Vagina (tissue), 2 donors: ENCODE results near the gene LAMB4.

ENCODE experiments used
- POLR2A ChIP-seq, 2 donors: fragments of 450-650 bp; IDR thresholded peaks; one replicate each; pipeline ENCODE4 v1.6.1; 2017; ENCODE audit warnings: antibody characterized with exemption in 2 of 2, mild to moderate bottlenecking in 2 of 2, moderate library complexity in 2 of 2
- POLR2AphosphoS5 ChIP-seq, 2 donors: sonication (generic); formaldehyde crosslinking; IDR thresholded peaks; one replicate each; pipeline ENCODE4 v1.9.0; 2017; ENCODE audit warnings: antibody characterized with exemption in 2 of 2, mild to moderate bottlenecking in 2 of 2, low read depth in 1 of 2; ENCODE audit not compliant: insufficient read depth in 1 of 2
- TF ChIP-seq, protein P1 (sequence below), 3 experiments: fragments of 450-650 bp in 2 of 3; fragments of 200-600 bp in 1 of 3; sonication (generic) in 1 of 3; IDR thresholded peaks; one replicate each; pipeline ENCODE4 v1.5.1; 2017 to 2019; ENCODE audit warnings: antibody characterized with exemption in 3 of 3, mild to moderate bottlenecking in 2 of 3, moderate library complexity in 2 of 3

DNA sequence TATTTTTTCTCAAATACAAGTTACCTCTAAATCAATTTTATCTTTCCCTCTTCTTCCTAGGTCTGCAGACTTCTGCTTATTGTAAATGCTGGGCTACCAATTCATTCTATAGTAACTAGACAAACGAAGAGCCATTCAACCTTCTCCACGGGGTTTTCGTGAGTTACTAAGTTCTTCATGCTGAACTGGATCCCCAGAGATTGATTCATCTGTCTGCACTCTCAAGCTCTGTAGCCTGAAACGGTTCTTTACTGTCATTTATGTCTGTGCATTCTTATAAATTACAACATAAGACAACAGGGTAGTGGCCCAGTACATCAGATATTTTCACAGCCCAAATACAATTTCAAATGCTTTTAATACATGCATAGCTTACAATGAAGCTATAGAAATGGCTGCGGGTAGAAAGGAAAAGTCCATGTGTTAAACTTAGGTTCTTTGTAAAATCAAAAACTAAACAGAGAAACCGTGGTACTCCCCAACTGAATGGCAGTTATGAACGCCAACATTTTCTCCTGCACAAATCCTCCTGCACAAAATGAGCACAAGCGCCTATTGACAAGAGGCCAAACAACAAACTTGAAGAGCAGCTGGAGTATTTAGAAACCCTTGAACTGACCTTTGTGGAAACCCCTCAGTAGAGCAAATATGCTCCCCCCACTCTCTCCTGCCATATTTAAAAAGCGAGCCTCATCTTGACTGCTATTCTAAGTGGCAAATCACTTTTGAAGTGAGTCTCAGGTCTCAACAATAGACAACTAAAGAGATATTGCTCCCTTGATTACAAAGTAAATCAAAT is 147.9 kb downstream of the LAMB4 start:
- TF ChIP-seq, protein P1, sequence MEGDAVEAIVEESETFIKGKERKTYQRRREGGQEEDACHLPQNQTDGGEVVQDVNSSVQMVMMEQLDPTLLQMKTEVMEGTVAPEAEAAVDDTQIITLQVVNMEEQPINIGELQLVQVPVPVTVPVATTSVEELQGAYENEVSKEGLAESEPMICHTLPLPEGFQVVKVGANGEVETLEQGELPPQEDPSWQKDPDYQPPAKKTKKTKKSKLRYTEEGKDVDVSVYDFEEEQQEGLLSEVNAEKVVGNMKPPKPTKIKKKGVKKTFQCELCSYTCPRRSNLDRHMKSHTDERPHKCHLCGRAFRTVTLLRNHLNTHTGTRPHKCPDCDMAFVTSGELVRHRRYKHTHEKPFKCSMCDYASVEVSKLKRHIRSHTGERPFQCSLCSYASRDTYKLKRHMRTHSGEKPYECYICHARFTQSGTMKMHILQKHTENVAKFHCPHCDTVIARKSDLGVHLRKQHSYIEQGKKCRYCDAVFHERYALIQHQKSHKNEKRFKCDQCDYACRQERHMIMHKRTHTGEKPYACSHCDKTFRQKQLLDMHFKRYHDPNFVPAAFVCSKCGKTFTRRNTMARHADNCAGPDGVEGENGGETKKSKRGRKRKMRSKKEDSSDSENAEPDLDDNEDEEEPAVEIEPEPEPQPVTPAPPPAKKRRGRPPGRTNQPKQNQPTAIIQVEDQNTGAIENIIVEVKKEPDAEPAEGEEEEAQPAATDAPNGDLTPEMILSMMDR (IDR thresholded peaks at IDR 0.05): no peak
- no peak for TF ChIP-seq POLR2AphosphoS5 (IDR thresholded peaks at IDR 0.05; ENCODE audit: insufficient read depth in 1 of 2, low read depth in 1 of 2)
- no peak for TF ChIP-seq POLR2A (IDR thresholded peaks at IDR 0.05)
